Colon (tissue), 2 donors: ENCODE measurements around the gene BAG1.
A peak's percentile ranks its signal among the peaks of the same experiment; 100 is the strongest.

Experiments used
- FAIRE-seq: peaks from 2 replicates; lab custom pipeline; 2012; peaks lifted over from hg19 to GRCh38; lab: Jason Lieb, UNC
- donor health status: control.
- donor health status: control.

The BAG1 gene

GRCh38 chr9:33264473-33265177, at the start of gene BAG1, which contains the start of gene CHMP5:
Gene BAG1 (minus strand): TSS chr9:33264708.
Gene CHMP5 (plus strand): TSS chr9:33265049. CDS start chr9:33265079, 30 bp downstream.
- FAIRE-seq = no peak

GRCh38 chr9:33311953-33312352, 47.4 kb upstream of the BAG1 start:
- FAIRE-seq = no peak

DNA sequence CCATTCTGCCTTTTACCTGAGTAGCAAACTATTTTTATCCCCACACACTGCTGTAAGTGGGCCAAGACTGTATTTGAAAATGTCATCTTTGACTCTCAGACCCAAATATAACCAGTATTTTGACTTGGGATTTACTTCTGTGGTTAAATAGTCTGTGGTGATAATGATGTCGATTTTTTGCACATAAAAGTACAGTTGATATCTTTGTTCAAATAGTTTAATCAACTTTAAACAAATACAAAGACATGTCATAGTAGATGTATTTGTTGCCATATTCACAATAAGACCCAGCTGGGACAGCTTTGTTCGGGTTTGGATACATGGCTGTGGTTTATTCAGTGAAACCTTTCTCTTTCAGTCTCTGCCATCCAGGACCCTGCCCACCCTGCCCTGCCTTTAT, 46.2 kb upstream of the BAG1 start:
- FAIRE-seq = no peak

DNA sequence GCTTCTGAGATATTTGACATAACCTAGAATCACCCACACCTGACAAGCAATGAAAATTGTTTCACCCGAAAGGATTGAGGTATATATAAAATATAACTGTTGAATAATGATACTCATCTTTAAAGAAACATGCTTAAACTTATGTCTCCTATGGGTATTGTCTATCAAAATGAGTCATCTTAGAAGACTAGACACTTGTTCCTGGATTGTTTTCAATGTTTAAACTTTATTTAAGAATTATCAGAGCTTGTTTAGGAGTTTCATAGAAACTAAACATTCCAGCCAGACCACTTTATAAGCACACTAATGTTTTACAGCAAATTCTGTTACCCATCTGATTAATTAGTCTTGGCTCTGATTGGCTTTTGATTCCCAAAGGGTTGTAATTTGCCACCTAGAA, 45.4 kb upstream of the BAG1 start:
- FAIRE-seq = no peak

DNA sequence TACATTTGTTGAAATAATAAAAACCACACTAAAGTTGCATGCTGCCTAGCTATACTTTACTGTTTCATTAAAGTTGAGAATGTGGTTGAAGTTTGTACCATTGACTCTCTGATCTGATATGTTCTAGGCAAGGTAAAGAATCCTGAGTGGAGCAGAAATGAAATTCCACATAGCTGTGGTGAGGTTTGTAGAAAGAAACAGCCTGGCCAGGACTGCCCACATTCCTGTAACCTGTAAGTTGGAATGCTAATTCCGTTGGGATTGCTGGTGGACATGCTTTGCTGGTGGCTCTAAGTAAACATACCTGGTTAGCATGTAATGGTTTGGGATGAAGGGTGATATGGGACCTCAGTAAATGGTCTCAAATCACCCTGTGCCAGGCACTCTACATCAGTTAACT, 42.6 kb upstream of the BAG1 start:
- FAIRE-seq = no peak

DNA sequence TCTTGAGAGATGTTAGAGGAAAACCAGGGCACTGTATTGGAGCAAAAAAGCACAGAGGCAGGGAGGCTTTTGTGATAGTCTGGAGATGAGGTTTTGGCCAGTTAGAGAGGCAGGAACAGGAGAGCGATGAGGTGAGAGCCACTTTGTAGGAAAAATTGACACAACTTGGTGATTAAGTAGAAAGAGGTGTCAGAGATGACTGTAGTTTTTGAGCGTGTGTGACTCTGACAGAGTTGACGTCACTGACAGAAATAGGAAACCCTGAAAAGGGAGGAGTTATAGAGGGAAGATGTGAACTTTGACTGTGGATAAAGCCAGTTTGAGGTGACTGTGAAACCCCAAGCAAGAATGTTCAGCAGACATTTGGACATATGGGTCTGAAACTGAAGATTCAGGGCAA, 41.5 kb upstream of the BAG1 start:
- no peak for FAIRE-seq

DNA sequence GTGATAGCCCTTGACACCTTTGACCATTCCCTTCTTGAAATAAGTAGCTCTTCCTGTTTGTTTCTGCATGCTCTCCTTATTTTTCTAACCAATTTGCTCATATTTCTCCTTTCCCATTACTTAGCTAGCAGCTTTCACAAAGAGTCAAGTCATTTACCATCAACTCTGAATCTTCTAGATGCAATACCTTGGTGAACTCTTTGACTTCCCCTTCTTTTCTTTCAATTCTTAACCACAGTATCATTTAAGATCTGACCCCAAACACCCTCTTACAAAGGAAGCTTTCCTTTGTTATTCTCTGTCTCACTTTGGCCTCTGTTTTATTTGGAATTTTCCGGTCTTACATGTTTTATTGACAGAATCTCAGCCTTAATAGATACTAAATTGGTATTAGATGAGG, 39.9 kb upstream of the BAG1 start:
- FAIRE-seq = no peak

GRCh38 chr9:33300546-33300945, 36.0 kb upstream of the BAG1 start:
- no peak for FAIRE-seq

GRCh38 chr9:33297432-33297831, 32.9 kb upstream of the BAG1 start:
- no peak for FAIRE-seq

- FAIRE-seq = no peak
Observed at GRCh38 chr9:33295571-33295970, 31.1 kb upstream of the BAG1 start.

- FAIRE-seq = no peak
Observed at GRCh38 chr9:33294670-33295432, 30.3 kb upstream of the BAG1 start.

DNA sequence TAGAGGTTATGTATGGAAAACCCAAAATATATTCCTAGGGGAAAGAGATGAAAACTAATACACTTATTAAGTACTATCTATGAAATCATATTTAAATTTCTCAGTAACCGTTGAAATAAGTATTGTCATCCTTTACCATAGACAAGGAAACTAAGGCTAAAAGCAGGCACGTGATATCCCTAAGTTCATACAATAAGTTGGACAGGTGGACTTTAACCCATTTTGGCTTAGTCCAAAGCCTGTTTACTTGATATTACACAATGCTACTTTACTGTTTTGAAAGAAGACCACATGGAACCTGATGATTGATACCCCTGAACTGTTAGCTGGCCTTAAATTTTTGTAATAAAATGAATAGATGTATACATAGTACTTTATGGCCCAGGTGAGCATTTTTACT, 29.3 kb upstream of the BAG1 start:
- FAIRE-seq = no peak

- no peak for FAIRE-seq
Observed at GRCh38 chr9:33291901-33292300, 27.4 kb upstream of the BAG1 start.

GRCh38 chr9:33291031-33291397, 26.5 kb upstream of the BAG1 start:
- no peak for FAIRE-seq

- FAIRE-seq = peak; percentile 31
Observed at GRCh38 chr9:33290247-33291030, 25.9 kb upstream of the BAG1 start, which contains the start of gene NFX1. Gene NFX1 (plus strand): TSS chr9:33290516. CDS start chr9:33290573, 57 bp downstream.

- FAIRE-seq = no peak
Observed at GRCh38 chr9:33289936-33290246, 25.4 kb upstream of the BAG1 start.

- no peak for FAIRE-seq
Observed at GRCh38 chr9:33289496-33289895, 25.0 kb upstream of the BAG1 start.

- no peak for FAIRE-seq
Observed at GRCh38 chr9:33288828-33289483, 24.4 kb upstream of the BAG1 start.

GRCh38 chr9:33288235-33288634, 23.7 kb upstream of the BAG1 start:
- no peak for FAIRE-seq

GRCh38 chr9:33287087-33287490, 22.6 kb upstream of the BAG1 start:
- no peak for FAIRE-seq

DNA sequence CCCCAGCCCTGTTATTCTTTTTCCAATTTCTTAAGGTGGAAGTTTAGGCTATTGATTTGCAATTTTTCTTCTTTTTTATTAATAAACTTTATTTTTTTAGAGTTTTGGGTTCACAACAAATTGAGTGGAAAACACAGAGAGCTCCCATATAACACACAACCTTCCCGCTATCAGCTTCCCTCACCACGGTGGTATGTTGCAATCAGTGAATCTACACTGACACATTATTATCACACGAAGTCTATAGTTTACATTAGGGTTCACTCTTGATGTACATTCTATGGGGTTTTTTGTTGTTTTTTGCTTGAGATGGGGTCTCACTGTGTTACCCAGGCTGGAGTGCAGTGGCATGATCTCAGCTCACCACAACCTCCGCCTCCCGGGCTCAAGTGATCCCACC, 21.0 kb upstream of the BAG1 start:
- no peak for FAIRE-seq

DNA sequence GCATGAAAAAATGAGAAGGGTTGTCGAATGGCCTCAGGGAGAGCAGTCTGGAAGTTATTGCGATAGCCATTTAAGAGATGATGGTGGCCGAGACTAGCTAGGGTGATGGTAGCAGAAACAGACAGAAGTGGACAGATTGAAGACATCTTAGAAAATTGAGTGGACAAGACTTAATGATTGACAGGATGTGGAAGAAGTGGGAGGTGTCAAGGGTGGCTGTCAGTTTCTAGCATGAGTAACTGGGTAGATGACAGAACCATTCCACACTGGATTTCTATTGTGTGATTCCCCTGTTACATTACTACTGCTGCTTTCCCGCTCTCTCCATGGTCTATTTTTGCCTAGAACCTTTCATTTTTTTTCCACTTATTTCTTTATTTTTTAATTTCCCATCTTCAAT, 13.0 kb upstream of the BAG1 start:
- FAIRE-seq = no peak

- FAIRE-seq = no peak
Observed at GRCh38 chr9:33273972-33274328, 9.4 kb upstream of the BAG1 start.
